NCI-H1105 (cell line): ENCODE measurements around the gene PARN.

Experiments used
- DNase-seq: peaks from one replicate; lab custom pipeline; 2025; lab: John Stamatoyannopoulos, UW

Gene PARN

GRCh38 chr16:14529010-14529669, 100.9 kb downstream of the PARN start:
- peak; percentile 38 for DNase-seq

- no peak for DNase-seq
Observed at GRCh38 chr16:14528306-14528705, 101.8 kb downstream of the PARN start.

- no peak for DNase-seq
Observed at GRCh38 chr16:14527411-14528044, 102.5 kb downstream of the PARN start.

- DNase-seq, result no peak
Observed at GRCh38 chr16:14525596-14525995, 104.5 kb downstream of the PARN start.

GRCh38 chr16:14524979-14525378, 105.1 kb downstream of the PARN start:
- no peak for DNase-seq

- no peak for DNase-seq
Observed at GRCh38 chr16:14523632-14524031, 106.4 kb downstream of the PARN start.

- no peak for DNase-seq
Observed at GRCh38 chr16:14522671-14523070, 107.4 kb downstream of the PARN start.

- no peak for DNase-seq
Observed at GRCh38 chr16:14520753-14521152, 109.3 kb downstream of the PARN start.

GRCh38 chr16:14514967-14515366, 115.1 kb downstream of the PARN start:
- DNase-seq, result no peak

- no peak for DNase-seq
Observed at GRCh38 chr16:14513389-14514107, 116.5 kb downstream of the PARN start.

- DNase-seq, result no peak
Observed at GRCh38 chr16:14511800-14512135, 118.3 kb downstream of the PARN start.

GRCh38 chr16:14510939-14511799, 118.9 kb downstream of the PARN start:
- DNase-seq, result no peak

- no peak for DNase-seq
Observed at GRCh38 chr16:14510581-14510938, 119.5 kb downstream of the PARN start.

- DNase-seq, result no peak
Observed at GRCh38 chr16:14509675-14510132, 120.4 kb downstream of the PARN start.

GRCh38 chr16:14509055-14509454, 121.0 kb downstream of the PARN start:
- DNase-seq, result no peak

GRCh38 chr16:14505846-14506245, 124.2 kb downstream of the PARN start:
- no peak for DNase-seq

- no peak for DNase-seq
Observed at GRCh38 chr16:14502932-14503741, 126.9 kb downstream of the PARN start.

GRCh38 chr16:14502256-14502875, 127.7 kb downstream of the PARN start:
- DNase-seq, result no peak

GRCh38 chr16:14501331-14502255, 128.5 kb downstream of the PARN start:
- DNase-seq, result peak; percentile 82

GRCh38 chr16:14500791-14501190, 129.3 kb downstream of the PARN start:
- no peak for DNase-seq
